GM12878 (cell line): ENCODE results near the gene MYRFL. TPM values are rescaled to one million over a fixed set of nuclear protein-coding genes. Genes with fewer than 3 reads are reported as not detected.
A peak's percentile ranks its signal among the peaks of the same experiment; 100 is the strongest.

ENCODE experiments used
- ATAC-seq: fragments of 200-7000 bp; cut with Tn5 transposase; 3 replicates; pipeline ENCODE4 v1.9.1; 2020; ENCODE audit warnings: mild to moderate bottlenecking, moderate library complexity
- BruUV-seq: library from RNA; stranded (reverse); fragments of 400-500 nt; replicated peaks from 2 replicates; lab custom pipeline; 2021; lab: Mats Ljungman, UMichigan
- CTCF ChIA-PET: fragments of 300-600 bp; sonication (Branson Sonifier 250); formaldehyde crosslinking; extraction: SDS; loops from one replicate; lab custom pipeline; 2021; ENCODE audit warnings: inconsistent platforms; lab: Yijun Ruan, JAX
- POLR2A ChIA-PET: fragments of 350-600 bp; formaldehyde crosslinking; extraction: SDS; loops from one replicate; lab custom pipeline; 2021; ENCODE audit warnings: inconsistent platforms; lab: Charles Lee
- RAD21 ChIA-PET: fragments of 300-600 bp; sonication (Branson Sonifier 250); formaldehyde crosslinking; loops from one replicate; lab custom pipeline; 2023; ENCODE audit warnings: antibody characterized with exemption; ENCODE audit not compliant: unreplicated experiment; lab: Charles Lee
- SMC1A ChIA-PET: fragments of 300-600 bp; sonication (Branson Sonifier 250); formaldehyde crosslinking; loops from one replicate; lab custom pipeline; 2023; ENCODE audit not compliant: unreplicated experiment, uncharacterized antibody; lab: Charles Lee
- DNase-seq: peaks from one replicate; pipeline ENCODE4 v3.0.0-alpha.2; 2011; ENCODE audit warnings: low read depth, low spot score
- FAIRE-seq: peaks from 3 replicates; lab custom pipeline; 2011; peaks lifted over from hg19 to GRCh38; lab: Jason Lieb, UNC
- H2AFZ ChIP-seq: 2 replicates; pipeline ENCODE4 v1.6.0; 2011; ENCODE audit warnings: low read depth, low read length, control low read depth; ENCODE audit not compliant: control insufficient read depth
- H3K27ac ChIP-seq: 2 replicates; pipeline ENCODE4 v1.5.1; 2011; ENCODE audit warnings: control low read depth; ENCODE audit not compliant: control insufficient read depth, insufficient read depth
- H3K27me3 ChIP-seq, 2 experiments: replicated peaks in 1 of 2; 2 replicates each; pipeline versions ENCODE4 v1.6.0 to v1.6.1; 2011; ENCODE audit warnings: low read length in 1 of 2; ENCODE audit not compliant: control insufficient read depth in 2 of 2, insufficient read depth in 2 of 2
- H3K36me3 ChIP-seq, 2 experiments: 2 replicates each; pipeline ENCODE4 v1.5.1; 2011; ENCODE audit warnings: low read length in 1 of 2; ENCODE audit not compliant: control insufficient read depth in 2 of 2, insufficient read depth in 2 of 2
- H3K4me1 ChIP-seq: 2 replicates; pipeline ENCODE4 v1.6.1; 2011; ENCODE audit warnings: mild to moderate bottlenecking, low read length, moderate library complexity, mixed read lengths; ENCODE audit not compliant: control insufficient read depth, insufficient read depth
- H3K4me2 ChIP-seq: 2 replicates; pipeline ENCODE4 v1.6.0; 2011; ENCODE audit warnings: control low read depth; ENCODE audit not compliant: control insufficient read depth, insufficient read depth
- H3K4me3 ChIP-seq: fragments of 200-600 bp; sonication (generic); 2 replicates; pipeline ENCODE4 v1.5.1; 2016
- H3K79me2 ChIP-seq: 2 replicates; pipeline ENCODE4 v1.6.0; 2011; ENCODE audit warnings: low read length; ENCODE audit not compliant: control insufficient read depth, insufficient read depth
- H3K9ac ChIP-seq: 2 replicates; pipeline ENCODE4 v1.8.0; 2011; ENCODE audit warnings: low read length, control low read depth, mixed read lengths; ENCODE audit not compliant: control insufficient read depth, insufficient read depth
- H3K9me3 ChIP-seq: replicated peaks from 3 replicates; pipeline ENCODE4 v1.5.1; 2011; ENCODE audit warnings: mild to moderate bottlenecking, low read length; ENCODE audit not compliant: control insufficient read depth, insufficient read depth
- H4K20me1 ChIP-seq: 2 replicates; pipeline ENCODE4 v1.6.0; 2011; ENCODE audit not compliant: control insufficient read depth, insufficient read depth
- MEF2B ChIP-seq: fragments of 450-650 bp; IDR thresholded peaks from 2 replicates; pipeline ENCODE4 v1.6.1; 2018; ENCODE audit warnings: mild to moderate bottlenecking, moderate library complexity; ENCODE audit not compliant: partially characterized antibody, poor library complexity, severe bottlenecking
- POU2F2 ChIP-seq: IDR thresholded peaks from 3 replicates; pipeline ENCODE4 v1.6.1; 2011; ENCODE audit warnings: low read depth, mild to moderate bottlenecking, low read length, borderline replicate concordance
- TCF12 ChIP-seq: IDR thresholded peaks from 2 replicates; pipeline ENCODE4 v1.6.1; 2011; ENCODE audit warnings: low read depth, mild to moderate bottlenecking, low read length
- ZNF274 ChIP-seq: IDR thresholded peaks from one replicate; pipeline ENCODE4 v1.8.0; 2011; ENCODE audit not compliant: insufficient read length, insufficient read depth
- WGBS: methylation state at CpG from one replicate; pipeline ENCODE4 v1.1.6; 2016; ENCODE audit warnings: low lambda C conversion rate; ENCODE audit not compliant: insufficient replicate concordance, insufficient coverage; ENCODE audit errors: missing lambda C conversion rate; 5-methylcytosine and 5-hydroxymethylcytosine counted together
- in situ Hi-C: fragments of 300-500 bp; cut with MboI; formaldehyde crosslinking; loops from 9 replicates; pipeline ENCODE4 v1.14.3; 2018; ENCODE audit warnings: mixed read lengths
- intact Hi-C: fragments of 100-400 bp; cut with micrococcal nuclease; formaldehyde crosslinking; loops from one replicate; pipeline ENCODE4 v1.14.2; 2022; ENCODE audit not compliant: unreplicated experiment
- polyA plus RNA-seq, 11 experiments: library from polyadenylated mRNA; depleted of rRNA in 4 of 11; unstranded in 6 of 11; stranded (reverse) in 5 of 11; fragments of >200 nt; fragmentation: Nextera tagmentation in 4 of 11; fragmentation: Illumina TruSeq in 1 of 11; extraction: Ambion mirVana in 4 of 11; extraction: Trizol in 1 of 11; gene quantifications; 1 replicate in 1 of 11; 2 replicates in 10 of 11; pipeline versions ENCODE4 v1.2.1 to v1.2.3, GENCODE V29; 2011 to 2016; ENCODE audit warnings: inconsistent platforms in 2 of 11, missing spikeins in 2 of 11, low read depth in 1 of 11
- total RNA-seq, 4 experiments: library from RNA; depleted of rRNA in 3 of 4; stranded (reverse); fragments of >200 nt in 3 of 4; fragmentation: Illumina TruSeq in 1 of 4; extraction: Trizol in 1 of 4; gene quantifications; 2 replicates each; pipeline versions ENCODE4 v1.2.1 to v1.2.3, GENCODE V29; 2013 to 2021
- TF ChIP-seq, protein P1 (sequence below): fragments of 450-650 bp; IDR thresholded peaks from 2 replicates; pipeline ENCODE4 v1.6.1; 2016; ENCODE audit warnings: mild to moderate bottlenecking

Gene MYRFL
- total and polyA plus RNA-seq, 10 of the 15 experiments (the other 5 are each of a cell fraction or from before 2014, with no cell fraction given): 0.24 to 1.8 (median 0.64) TPM

DNA sequence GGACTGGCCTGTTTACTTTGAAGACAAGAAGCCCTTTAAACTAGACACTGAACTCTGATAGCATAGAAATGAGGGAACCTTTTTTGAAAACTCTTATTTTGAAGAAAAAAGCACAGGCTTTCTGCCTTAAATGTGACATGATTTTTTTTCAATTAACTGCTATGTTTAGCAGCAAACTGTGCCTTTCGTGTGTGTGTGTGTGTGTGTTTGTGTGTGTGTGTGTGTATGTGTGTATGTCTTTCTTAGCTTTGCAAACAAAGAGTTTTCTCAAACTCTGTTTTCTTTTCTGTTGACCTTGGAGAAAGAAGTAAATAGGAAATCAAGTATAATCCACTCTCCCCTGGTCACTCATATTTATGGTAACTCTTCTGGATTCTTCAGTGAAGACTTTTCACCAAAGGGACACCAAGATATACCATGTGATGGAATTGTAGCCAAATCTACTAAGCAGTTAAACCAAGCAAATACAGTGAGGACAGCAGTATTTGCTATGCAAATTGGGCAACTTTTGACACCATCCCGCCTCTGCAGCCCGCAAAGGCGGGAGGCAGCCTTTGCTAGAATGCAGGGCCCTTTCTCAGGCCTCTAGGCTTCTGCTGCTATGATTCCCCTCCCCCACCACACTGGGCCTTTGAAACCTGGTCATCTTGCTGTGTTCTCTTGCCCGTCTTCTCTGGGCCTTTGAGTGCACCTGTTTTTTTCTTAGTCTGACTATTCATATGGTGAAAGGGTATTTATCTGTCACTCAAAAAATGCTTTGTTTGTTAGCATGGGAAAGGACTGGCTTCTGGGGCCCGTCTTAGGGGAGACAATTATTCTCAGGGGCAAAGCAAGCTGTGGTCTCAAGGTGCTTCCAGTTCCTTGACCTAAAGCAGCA is 107.9 kb downstream of the MYRFL start:
- in situ Hi-C loops: no loop called here
- Histone ChIP-seq H3K36me3 (no peaks in the 10 kb centered on the region), H3K4me1 (peaks cover 5% of the 10 kb centered on the region; the same call in 1 of the 2 replicates), H3K4me3 (no peak overlapping the region), H3K79me2 (no peaks in the 10 kb centered on the region), H3K4me2 (no peak overlapping the region)
- FAIRE-seq: no peak
- RAD21 ChIA-PET: no interaction called here
- peak; percentile 76 for ATAC-seq
- CTCF ChIA-PET: no interaction called here
- TF ChIP-seq MEF2B (peak; percentile 38), TCF12 (0 out of 2 replicates have a peak, but pooled peaks have one; percentile 16), POU2F2 (peak; percentile 71; the same call in 1 of the 3 replicates), ZNF274 (no peak)
- TF ChIP-seq, protein P1, sequence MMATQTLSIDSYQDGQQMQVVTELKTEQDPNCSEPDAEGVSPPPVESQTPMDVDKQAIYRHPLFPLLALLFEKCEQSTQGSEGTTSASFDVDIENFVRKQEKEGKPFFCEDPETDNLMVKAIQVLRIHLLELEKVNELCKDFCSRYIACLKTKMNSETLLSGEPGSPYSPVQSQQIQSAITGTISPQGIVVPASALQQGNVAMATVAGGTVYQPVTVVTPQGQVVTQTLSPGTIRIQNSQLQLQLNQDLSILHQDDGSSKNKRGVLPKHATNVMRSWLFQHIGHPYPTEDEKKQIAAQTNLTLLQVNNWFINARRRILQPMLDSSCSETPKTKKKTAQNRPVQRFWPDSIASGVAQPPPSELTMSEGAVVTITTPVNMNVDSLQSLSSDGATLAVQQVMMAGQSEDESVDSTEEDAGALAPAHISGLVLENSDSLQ: peak; percentile 76
- TF ChIP-seq, all 136 proteins: peak for 4
- POLR2A ChIA-PET: no interaction called here
- no peak for DNase-seq
- no peak overlapping the region for H3K9ac ChIP-seq
- H2AFZ ChIP-seq: no peak overlapping the region
- SMC1A ChIA-PET: no interaction called here
- BruUV-seq: no TSS peak
- no peaks in the 10 kb centered on the region for H4K20me1 ChIP-seq
- WGBS: 9% methylated on average over 6 of the region's 6 CpGs
- H3K27me3 ChIP-seq: no peaks in the 10 kb centered on the region
- no peaks in the 10 kb centered on the region for H3K9me3 ChIP-seq
- H3K27ac ChIP-seq: no peak overlapping the region; the same call in 1 of the 2 replicates
- intact Hi-C loops: no loop called here
